SU-DHL-6 (cell line): ENCODE results near the gene MBOAT1.

Experiments
- H2AFZ ChIP-seq: fragments of 200-600 bp; sonication (generic); 2 replicates; pipeline ENCODE4 v1.6.1; 2014; ENCODE audit warnings: low read depth, mild to moderate bottlenecking, moderate library complexity, mixed read lengths, antibody characterized with exemption, low read length; ENCODE audit not compliant: severe bottlenecking
- H3F3A ChIP-seq: fragments of 200-600 bp; shearing (Covaris generic); 2 replicates; pipeline ENCODE4 v1.6.0; 2016; ENCODE audit warnings: antibody characterized with exemption, mild to moderate bottlenecking; ENCODE audit not compliant: insufficient read depth
- H3K27ac ChIP-seq: fragments of 200-600 bp; sonication (generic); 2 replicates; pipeline ENCODE4 v1.5.1; 2016; ENCODE audit warnings: low read depth, mild to moderate bottlenecking, low read length, moderate library complexity, mixed read lengths
- H3K27me3 ChIP-seq: fragments of 200-600 bp; sonication (generic), shearing (Covaris generic); 2 replicates; pipeline ENCODE4 v1.6.0; 2014; ENCODE audit warnings: mild to moderate bottlenecking, low read length
- H3K36me3 ChIP-seq: fragments of 200-600 bp; sonication (generic); 2 replicates; pipeline ENCODE4 v1.6.1; 2014; ENCODE audit warnings: mild to moderate bottlenecking, low read length, mixed read lengths
- H3K4me2 ChIP-seq: fragments of 300-600, 200-600 bp; shearing (Covaris generic), sonication (generic); 2 replicates; pipeline ENCODE4 v1.6.0; 2014; ENCODE audit warnings: low read length, low read depth, mild to moderate bottlenecking; ENCODE audit not compliant: poor library complexity, severe bottlenecking
- H3K4me3 ChIP-seq: fragments of 200-600 bp; sonication (generic); 2 replicates; pipeline ENCODE4 v1.5.1; 2014; ENCODE audit warnings: antibody characterized with exemption, low read length, mild to moderate bottlenecking, mixed read lengths; ENCODE audit not compliant: insufficient read depth, poor library complexity, severe bottlenecking
- H3K79me2 ChIP-seq: fragments of 200-600 bp; sonication (generic); 2 replicates; pipeline ENCODE4 v1.6.1; 2014; ENCODE audit warnings: mild to moderate bottlenecking, low read length, moderate library complexity; ENCODE audit not compliant: insufficient read depth
- H3K9ac ChIP-seq: fragments of 200-600 bp; sonication (generic); 2 replicates; pipeline ENCODE4 v1.7.0; 2014; ENCODE audit warnings: mild to moderate bottlenecking, low read length
- H3K9me2 ChIP-seq: fragments of 200-600 bp; sonication (generic); replicated peaks from 2 replicates; pipeline ENCODE4 v1.6.1; 2014; ENCODE audit warnings: low read length; ENCODE audit not compliant: insufficient read depth
- H3K9me3 ChIP-seq: fragments of 200-600 bp; sonication (generic); 2 replicates; pipeline ENCODE4 v1.6.1; 2014; ENCODE audit warnings: low read length, mixed read lengths; ENCODE audit not compliant: insufficient read depth
- H4K20me1 ChIP-seq: fragments of 200-600 bp; sonication (generic); 2 replicates; pipeline ENCODE4 v1.6.1; 2014; ENCODE audit warnings: low read depth, mild to moderate bottlenecking, antibody characterized with exemption, low read length, moderate library complexity, mixed read lengths
- EZH2phosphoT487 ChIP-seq: fragments of 200-600 bp; sonication (generic), shearing (Covaris generic); conservative IDR thresholded peaks from 2 replicates; pipeline ENCODE4 v1.6.1; 2018; ENCODE audit warnings: mild to moderate bottlenecking, antibody characterized with exemption, low read length, moderate library complexity, mixed read lengths
- TF ChIP-seq, protein P1 (sequence below): fragments of 200-600 bp; sonication (generic); IDR thresholded peaks from one replicate; pipeline ENCODE4 v1.5.1; 2017; ENCODE audit warnings: antibody characterized with exemption, mild to moderate bottlenecking, low read length, moderate library complexity; ENCODE audit not compliant: insufficient read depth, poor library complexity, severe bottlenecking

MBOAT1 gene

DNA sequence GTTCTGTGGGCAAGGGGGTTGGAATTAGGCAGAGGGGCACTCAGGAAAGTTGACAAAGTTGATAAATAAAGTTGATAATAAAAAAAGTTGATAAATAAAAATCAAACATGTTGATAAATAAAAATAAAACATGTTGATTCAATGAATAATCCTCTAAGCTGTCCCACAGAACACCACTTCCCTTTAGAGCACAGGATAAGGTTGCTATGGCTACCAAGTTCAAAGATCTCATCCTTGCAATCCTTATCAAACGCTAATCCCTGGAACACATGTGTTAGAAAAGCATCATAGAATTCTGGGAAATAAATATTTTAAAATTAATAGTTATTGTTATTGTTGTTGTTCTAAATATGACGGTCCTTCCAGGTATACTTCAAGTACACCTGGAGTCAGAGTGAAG, 33.9 kb downstream of the MBOAT1 start:
- no peaks in the 10 kb centered on the region for H3K27me3 ChIP-seq
- H2AFZ ChIP-seq = no peak overlapping the region
- H3K4me2 ChIP-seq = no peak overlapping the region
- H3K4me3 ChIP-seq = no peak overlapping the region
- H4K20me1 ChIP-seq = no peaks in the 10 kb centered on the region
- H3K27ac ChIP-seq = no peak overlapping the region
- H3F3A ChIP-seq = no peaks in the 10 kb centered on the region
- H3K79me2 ChIP-seq = no peaks in the 10 kb centered on the region
- no peaks in the 10 kb centered on the region for H3K36me3 ChIP-seq
- H3K9ac ChIP-seq = no peak overlapping the region
- H3K9me2 ChIP-seq = no peaks in the 10 kb centered on the region
- H3K9me3 ChIP-seq = no peaks in the 10 kb centered on the region
- TF ChIP-seq, protein P1, sequence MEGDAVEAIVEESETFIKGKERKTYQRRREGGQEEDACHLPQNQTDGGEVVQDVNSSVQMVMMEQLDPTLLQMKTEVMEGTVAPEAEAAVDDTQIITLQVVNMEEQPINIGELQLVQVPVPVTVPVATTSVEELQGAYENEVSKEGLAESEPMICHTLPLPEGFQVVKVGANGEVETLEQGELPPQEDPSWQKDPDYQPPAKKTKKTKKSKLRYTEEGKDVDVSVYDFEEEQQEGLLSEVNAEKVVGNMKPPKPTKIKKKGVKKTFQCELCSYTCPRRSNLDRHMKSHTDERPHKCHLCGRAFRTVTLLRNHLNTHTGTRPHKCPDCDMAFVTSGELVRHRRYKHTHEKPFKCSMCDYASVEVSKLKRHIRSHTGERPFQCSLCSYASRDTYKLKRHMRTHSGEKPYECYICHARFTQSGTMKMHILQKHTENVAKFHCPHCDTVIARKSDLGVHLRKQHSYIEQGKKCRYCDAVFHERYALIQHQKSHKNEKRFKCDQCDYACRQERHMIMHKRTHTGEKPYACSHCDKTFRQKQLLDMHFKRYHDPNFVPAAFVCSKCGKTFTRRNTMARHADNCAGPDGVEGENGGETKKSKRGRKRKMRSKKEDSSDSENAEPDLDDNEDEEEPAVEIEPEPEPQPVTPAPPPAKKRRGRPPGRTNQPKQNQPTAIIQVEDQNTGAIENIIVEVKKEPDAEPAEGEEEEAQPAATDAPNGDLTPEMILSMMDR = no peak
- TF ChIP-seq EZH2phosphoT487 = no peak

DNA sequence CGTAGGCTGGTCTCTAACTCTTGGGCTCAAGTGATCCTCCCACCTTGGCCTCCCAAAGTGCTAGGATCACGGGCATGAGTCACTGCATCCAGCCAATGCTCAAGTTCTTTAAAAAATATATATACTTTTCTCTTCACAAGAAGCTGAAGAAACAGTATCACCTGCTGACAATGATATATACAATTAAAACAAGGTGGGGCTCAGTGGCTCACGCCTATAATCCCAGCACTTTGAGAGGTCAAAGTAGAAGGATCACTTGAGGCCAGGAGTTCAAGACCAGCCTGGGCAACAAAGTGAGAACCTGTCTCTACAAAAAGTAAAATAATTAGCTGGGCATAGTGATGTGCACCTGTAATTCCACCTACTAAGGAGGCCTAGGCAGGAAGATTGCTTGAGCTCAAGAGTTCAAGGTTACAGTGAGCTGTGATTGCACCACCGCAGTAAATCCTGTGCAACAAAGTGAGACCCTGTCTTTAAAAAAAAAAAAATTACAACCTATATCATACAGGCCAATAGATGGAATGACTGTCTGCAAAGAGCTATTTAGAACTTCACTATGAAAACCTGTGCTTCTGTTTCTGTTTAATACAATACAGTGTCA, 36.4 kb downstream of the MBOAT1 start:
- Histone ChIP-seq H3K9me3 (no peaks in the 10 kb centered on the region), H3K4me2 (no peak overlapping the region), H3K27me3 (no peaks in the 10 kb centered on the region), H4K20me1 (no peaks in the 10 kb centered on the region), H3K4me3 (no peak overlapping the region), H3K36me3 (no peaks in the 10 kb centered on the region), H3K27ac (no peak overlapping the region), H2AFZ (no peak overlapping the region), H3K9ac (no peak overlapping the region), H3K79me2 (no peaks in the 10 kb centered on the region), H3K9me2 (no peaks in the 10 kb centered on the region), H3F3A (no peaks in the 10 kb centered on the region)
- no peak for TF ChIP-seq EZH2phosphoT487
- TF ChIP-seq, protein P1 = no peak

DNA sequence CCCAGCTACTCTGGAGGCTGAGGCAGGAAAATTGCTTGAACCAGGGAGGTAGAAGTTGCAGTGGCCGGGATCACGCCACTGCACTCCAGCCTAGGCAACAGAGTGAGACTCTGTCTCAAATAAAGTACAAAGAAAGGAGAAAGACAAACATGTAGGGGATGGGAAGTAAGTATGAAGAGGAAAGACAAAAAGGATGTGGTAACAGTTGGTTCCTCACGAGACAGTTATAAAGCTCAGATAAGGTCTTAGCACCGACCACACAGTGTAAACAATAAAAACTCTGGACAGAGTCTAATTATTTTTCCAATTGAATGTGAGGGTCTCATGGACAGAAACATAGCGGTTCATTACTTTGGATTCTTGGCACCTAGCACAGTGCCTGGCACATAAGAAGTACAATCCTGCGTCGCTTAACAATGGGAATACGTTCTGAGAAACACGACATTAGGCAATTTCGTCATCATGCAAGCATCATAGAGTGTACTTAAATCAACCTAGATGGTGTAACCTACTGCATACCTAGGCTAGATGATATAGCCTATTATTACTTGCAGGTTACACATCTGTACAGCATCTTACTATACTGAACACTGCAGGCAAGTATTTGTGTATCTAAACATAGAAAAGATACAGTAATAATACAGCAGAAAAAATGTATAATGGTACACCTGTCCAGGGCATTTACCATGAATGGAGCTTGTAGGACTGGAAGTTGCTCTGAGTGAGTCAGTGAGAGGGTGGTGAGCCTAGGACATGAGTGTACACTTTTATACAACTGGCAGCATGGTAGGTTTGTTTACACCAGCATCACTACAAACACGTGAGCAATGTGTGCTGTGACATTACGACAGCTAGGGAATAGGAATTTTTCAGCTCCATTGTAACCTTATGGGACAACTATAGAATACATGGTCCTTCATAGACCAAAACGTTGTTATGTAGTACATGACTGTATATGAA, 38.2 kb downstream of the MBOAT1 start:
- no peak for TF ChIP-seq EZH2phosphoT487
- TF ChIP-seq, protein P1 = no peak
- Histone ChIP-seq H3F3A (no peaks in the 10 kb centered on the region), H4K20me1 (no peaks in the 10 kb centered on the region), H3K4me2 (no peak overlapping the region), H3K27ac (no peak overlapping the region), H3K9me3 (no peaks in the 10 kb centered on the region), H3K79me2 (no peaks in the 10 kb centered on the region), H3K9me2 (no peaks in the 10 kb centered on the region), H3K36me3 (no peaks in the 10 kb centered on the region), H2AFZ (no peak overlapping the region), H3K9ac (no peak overlapping the region), H3K4me3 (no peak overlapping the region), H3K27me3 (no peaks in the 10 kb centered on the region)
